T-helper 1 cell (primary cell): Measurements from ENCODE around the gene TK2.
"Not testable (repeated sequence)": the region's sequence is repeated elsewhere in the genome, so short reads cannot be mapped to it uniquely, and the experiment has no call there.

Source experiments
- DNase-seq, 5 donors: peaks; one replicate each; pipeline ENCODE4 v3.0.0-alpha.2; 2012 to 2020

TK2 gene

GRCh38 chr16:66519482-66520373, 30.2 kb downstream of the TK2 start:
- no peak for DNase-seq

- DNase-seq: no peak
These were observed 32.2 kb downstream of the TK2 start for GRCh38 chr16:66517586-66518263.

GRCh38 chr16:66516808-66517585, 32.9 kb downstream of the TK2 start:
- DNase-seq: peak; percentile 40 to 96 (median 59)

GRCh38 chr16:66516509-66516807, 33.5 kb downstream of the TK2 start:
- DNase-seq: no peak

DNA sequence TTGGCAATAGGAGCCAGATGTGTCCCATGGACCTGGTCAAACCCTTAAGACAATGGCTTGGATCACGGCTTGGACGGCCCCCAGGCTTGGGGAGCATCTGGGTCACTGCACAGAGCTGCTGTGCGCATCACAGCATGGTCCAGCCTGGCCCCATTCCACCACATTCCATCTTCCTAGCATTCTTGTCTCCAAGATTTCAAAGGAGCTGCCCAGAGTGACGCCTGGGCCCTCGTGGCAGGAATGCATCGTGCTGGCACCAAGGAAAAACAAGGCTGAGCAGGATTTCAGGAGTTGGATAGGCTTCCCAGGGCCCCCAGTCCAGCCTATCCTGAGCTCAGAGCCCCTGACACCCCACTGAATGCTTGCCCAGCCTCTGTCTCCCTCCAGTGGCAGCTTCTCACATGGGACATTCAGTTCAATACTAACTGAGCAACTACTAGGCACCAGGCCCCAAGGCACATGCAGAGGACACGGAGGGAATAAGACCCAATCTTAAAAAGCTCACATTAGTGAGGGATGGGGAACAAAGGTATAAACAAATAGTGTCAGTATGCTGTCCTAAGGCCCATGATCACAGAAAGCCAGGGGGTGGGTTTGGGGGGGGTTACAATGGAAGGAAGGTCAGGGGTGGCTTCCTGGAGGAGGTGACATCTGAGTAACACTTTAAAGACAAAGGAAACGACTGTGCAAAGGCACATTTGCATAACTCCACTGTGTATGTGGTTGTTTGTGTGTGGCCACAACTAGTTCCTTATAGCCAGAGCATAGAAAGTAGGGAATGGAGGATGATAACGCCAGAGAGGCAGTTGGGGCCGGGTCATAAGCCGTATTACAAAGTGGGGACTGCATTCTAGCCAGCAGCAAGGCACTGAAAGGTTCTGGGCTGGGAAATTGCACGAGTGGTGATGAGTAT, 34.1 kb downstream of the TK2 start:
- peak in 1 of 5 donors; percentile 62 for DNase-seq

DNA sequence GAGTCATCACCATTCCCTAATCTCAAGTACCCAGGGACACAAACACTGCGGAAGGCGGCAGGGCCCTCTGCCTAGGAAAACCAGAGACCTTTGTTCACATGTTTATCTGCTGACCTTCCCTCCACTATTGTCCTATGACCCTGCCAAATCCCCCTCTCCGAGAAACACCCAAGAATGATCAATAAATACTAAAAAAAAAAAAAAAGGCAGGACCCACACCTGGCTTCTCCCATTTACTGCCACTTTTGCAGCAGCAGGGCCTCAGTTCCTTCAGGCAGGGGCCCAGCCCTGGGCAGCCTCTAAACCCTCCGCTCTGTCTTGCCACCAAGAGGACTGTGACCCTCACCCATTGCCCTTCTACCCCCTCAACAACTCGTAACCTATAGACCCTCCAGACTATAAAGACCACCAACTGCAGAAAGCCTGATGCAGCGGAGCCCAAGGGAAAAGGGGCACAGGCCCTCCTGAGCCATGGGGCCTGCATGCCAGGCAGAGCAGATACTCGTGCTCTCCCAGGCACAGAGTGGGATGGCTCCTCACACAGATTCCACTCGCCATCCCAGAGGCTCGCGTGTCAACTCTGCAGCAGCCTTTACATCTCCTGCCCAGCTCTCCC, 34.8 kb downstream of the TK2 start:
- not testable (repeated sequence) for DNase-seq

- DNase-seq: not testable (repeated sequence)
These were observed 35.5 kb downstream of the TK2 start for GRCh38 chr16:66514391-66514790.

- no peak for DNase-seq
These were observed 36.7 kb downstream of the TK2 start for GRCh38 chr16:66513111-66513723.

- DNase-seq: no peak
These were observed 37.4 kb downstream of the TK2 start for GRCh38 chr16:66512272-66513110.

GRCh38 chr16:66511602-66512271, 38.2 kb downstream of the TK2 start:
- no peak for DNase-seq

DNA sequence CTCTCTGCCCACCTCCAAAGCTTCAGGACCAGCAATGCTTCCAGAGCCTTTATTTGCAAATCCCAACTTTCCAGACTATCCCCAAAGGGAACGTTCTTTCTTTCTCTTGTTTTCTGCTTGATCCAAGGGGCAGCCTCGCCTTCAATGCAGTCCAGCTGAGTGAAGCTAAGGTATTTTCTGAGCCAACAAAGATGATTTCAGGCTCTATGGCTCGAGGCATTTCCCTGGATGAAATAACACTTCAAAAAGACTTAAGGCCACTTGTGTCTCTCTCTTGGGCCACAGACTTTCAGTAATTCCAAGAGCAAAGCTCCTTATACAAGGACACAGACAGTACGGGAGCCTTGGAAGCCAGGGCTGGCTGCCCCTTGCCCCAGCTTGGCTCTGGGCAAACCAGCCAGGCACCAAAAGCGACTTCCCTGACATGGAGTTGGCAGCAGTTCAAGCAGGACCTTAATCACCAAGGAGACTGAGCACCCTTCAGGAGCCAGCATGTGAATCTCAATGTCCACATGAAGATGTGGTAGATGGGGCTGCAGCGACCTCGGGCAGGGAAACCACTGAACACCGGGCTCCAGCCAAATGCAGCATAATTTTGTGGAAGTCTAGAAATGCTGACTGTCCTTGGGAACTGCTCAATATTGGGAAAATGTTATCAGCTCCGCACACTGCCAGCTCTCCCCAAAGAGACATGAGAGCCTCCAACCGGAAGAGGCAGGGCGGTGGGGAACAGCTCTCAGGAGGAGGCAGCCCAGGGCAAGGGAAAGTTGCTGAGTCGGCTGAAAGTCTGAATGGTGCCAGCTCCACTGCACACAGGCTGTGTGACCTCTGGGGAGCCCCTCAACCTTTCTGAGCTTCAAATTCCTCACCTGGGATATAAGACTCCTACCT, 39.0 kb downstream of the TK2 start:
- no peak for DNase-seq

DNA sequence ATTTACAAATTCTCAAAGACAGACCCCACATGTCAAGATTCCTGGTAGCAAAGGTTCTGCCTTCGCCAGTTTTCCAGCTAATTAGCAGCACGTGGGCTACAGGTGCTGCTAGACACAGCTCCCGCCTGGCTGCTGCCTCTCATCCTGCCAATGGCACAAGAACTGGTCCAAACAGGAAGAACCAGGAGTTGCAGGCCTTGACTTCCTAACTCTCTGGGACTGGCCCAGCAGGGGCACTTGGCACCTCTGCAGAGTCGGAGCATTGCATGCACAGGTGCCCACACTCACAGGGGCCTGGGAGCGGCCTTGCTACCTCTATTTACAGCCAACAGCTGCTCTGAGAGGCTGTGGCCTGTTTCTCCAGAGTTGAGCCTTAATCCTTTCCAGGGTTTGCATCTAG, 39.6 kb downstream of the TK2 start:
- DNase-seq: no peak

GRCh38 chr16:66509576-66509975, 40.3 kb downstream of the TK2 start:
- DNase-seq: no peak

- DNase-seq: no peak
These were observed 40.9 kb downstream of the TK2 start for GRCh38 chr16:66508914-66509496.

GRCh38 chr16:66508248-66508913, 41.5 kb downstream of the TK2 start:
- no peak for DNase-seq

GRCh38 chr16:66507731-66508239, 42.1 kb downstream of the TK2 start:
- DNase-seq: no peak

GRCh38 chr16:66503612-66504011, 46.3 kb downstream of the TK2 start:
- DNase-seq: no peak

GRCh38 chr16:66503030-66503429, 46.9 kb downstream of the TK2 start:
- DNase-seq: no peak
